Measurements from ENCODE around the gene NOCT. TPM values are rescaled to one million over a fixed set of nuclear protein-coding genes. Genes with fewer than 3 reads are reported as not detected.

NOCT gene
- 7.2 TPM for polyA plus RNA-seq (2012; ENCODE audit: missing spikeins)

GRCh38 chr4:139015269-139015947 lies at the start of gene NOCT:
Gene NOCT (plus strand): TSS chr4:139015781. CDS start chr4:139015982, 201 bp downstream.
- TF ChIP-seq TAF1 (IDR thresholded peaks at IDR 0.05; ENCODE audit: borderline replicate concordance, low read depth, low read length) (peak; percentile 98), POLR2A (IDR thresholded peaks at IDR 0.05; ENCODE audit: low read depth, low read length) (peak; percentile 99), POLR2AphosphoS5 (IDR thresholded peaks at IDR 0.05; ENCODE audit: low read depth, low read length) (peak; percentile 98)
- DNase-seq (ENCODE audit: insufficient read length), result peak; percentile 86
- peak; percentile 96 for FAIRE-seq

GRCh38 chr4:138967313-138967712 lies 48.3 kb upstream of the NOCT start:
- FAIRE-seq (no peak), DNase-seq (ENCODE audit: insufficient read length) (no peak)
- no peak for TF ChIP-seq TAF1 (IDR thresholded peaks at IDR 0.05; ENCODE audit: borderline replicate concordance, low read depth, low read length)
- TF ChIP-seq POLR2A (IDR thresholded peaks at IDR 0.05; ENCODE audit: low read depth, low read length), result no peak
- no peak for TF ChIP-seq POLR2AphosphoS5 (IDR thresholded peaks at IDR 0.05; ENCODE audit: low read depth, low read length)

DNA sequence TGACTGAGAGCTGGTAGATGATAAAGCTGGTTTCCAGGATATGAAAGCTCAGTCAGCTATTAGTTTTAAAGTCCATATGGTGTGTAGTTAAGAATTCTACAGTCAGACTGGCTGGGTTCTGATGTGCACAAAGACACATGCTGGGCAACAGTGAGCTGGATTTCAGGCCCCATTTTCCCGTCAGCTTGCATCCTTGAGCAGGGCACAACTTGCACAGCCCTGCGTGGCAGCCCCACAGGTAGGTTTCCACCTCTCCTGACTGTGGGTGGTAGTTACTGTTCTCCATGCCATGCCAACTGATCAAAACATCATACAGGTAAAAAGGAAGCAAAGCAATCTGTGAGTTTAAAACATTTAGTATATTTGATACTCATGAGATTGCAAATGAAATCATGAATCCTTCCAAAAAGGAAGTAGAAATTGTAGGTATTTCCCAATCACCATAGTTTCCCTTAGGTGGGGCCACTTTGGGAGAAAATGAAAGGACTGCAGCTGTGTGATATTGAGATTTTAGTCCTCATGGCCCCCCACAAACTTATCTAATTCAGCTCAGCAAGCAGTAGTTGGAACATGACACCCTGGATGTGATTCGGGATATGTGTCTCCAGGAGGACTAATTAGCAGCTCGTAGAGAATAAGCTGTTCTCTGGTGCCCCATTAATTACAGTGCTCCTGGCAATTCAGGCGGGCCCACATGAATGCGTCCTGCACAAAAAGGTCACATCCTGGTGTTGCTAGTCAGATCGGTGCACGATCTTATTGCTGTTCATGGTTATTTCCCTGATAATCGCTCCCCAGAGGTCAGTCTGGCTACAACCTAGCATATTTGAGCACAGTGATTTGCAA lies 42.4 kb upstream of the NOCT start:
- TF ChIP-seq POLR2AphosphoS5 (IDR thresholded peaks at IDR 0.05; ENCODE audit: low read depth, low read length) (no peak), POLR2A (IDR thresholded peaks at IDR 0.05; ENCODE audit: low read depth, low read length) (no peak), TAF1 (IDR thresholded peaks at IDR 0.05; ENCODE audit: borderline replicate concordance, low read depth, low read length) (no peak)
- DNase-seq (ENCODE audit: insufficient read length) (no peak), FAIRE-seq (peak; percentile 53)

DNA sequence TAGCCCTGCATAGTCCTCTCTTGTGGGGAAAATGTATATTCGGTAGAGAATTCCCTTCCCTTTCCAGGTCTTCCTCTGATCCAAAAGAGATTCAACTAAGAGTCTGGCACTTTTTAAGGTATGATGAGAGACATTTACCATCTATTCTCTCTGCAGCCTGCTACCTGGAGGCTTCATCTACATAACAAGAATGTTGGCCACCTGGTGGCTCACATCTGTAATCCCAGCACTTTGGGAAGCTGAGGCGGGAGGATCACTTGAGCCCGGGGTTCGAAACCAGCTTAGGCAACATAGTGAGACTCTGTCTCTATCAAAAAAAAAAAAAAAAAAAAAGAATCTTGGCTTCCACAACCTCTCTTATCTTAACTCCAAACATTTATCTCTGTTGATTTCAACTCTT lies 40.4 kb upstream of the NOCT start:
- DNase-seq (ENCODE audit: insufficient read length), result no peak
- TF ChIP-seq TAF1 (IDR thresholded peaks at IDR 0.05; ENCODE audit: borderline replicate concordance, low read depth, low read length) (no peak), POLR2A (IDR thresholded peaks at IDR 0.05; ENCODE audit: low read depth, low read length) (no peak), POLR2AphosphoS5 (IDR thresholded peaks at IDR 0.05; ENCODE audit: low read depth, low read length) (no peak)
- no peak for FAIRE-seq

- no peak for DNase-seq (ENCODE audit: insufficient read length)
- TF ChIP-seq POLR2AphosphoS5 (IDR thresholded peaks at IDR 0.05; ENCODE audit: low read depth, low read length), result no peak
- TF ChIP-seq TAF1 (IDR thresholded peaks at IDR 0.05; ENCODE audit: borderline replicate concordance, low read depth, low read length), result no peak
- TF ChIP-seq POLR2A (IDR thresholded peaks at IDR 0.05; ENCODE audit: low read depth, low read length), result no peak
- no peak for FAIRE-seq
These were observed 39.1 kb upstream of the NOCT start for GRCh38 chr4:138976526-138976925.

DNA sequence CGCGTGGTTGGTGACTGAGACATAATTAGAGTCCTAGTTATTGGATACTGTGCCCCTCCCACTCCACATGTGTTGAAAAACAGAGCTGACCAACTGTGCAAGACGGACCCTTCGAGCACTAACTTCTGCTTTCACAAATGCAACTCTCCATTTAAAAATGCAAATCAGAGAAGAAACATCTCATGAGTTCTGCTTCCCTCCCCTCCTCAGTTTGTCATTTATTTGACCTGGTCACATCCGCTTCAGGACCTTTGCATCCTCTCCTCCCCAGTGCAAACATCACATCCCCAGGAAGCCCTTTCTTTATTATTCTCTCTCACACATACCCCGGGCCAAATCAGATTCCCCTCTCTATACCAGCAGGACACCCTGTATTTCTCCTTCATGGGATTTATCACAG lies 38.1 kb upstream of the NOCT start:
- DNase-seq (ENCODE audit: insufficient read length), result no peak
- peak; percentile 74 for FAIRE-seq
- TF ChIP-seq TAF1 (IDR thresholded peaks at IDR 0.05; ENCODE audit: borderline replicate concordance, low read depth, low read length) (no peak), POLR2AphosphoS5 (IDR thresholded peaks at IDR 0.05; ENCODE audit: low read depth, low read length) (no peak), POLR2A (IDR thresholded peaks at IDR 0.05; ENCODE audit: low read depth, low read length) (no peak)

- DNase-seq (ENCODE audit: insufficient read length) (no peak), FAIRE-seq (no peak)
- TF ChIP-seq TAF1 (IDR thresholded peaks at IDR 0.05; ENCODE audit: borderline replicate concordance, low read depth, low read length) (no peak), POLR2AphosphoS5 (IDR thresholded peaks at IDR 0.05; ENCODE audit: low read depth, low read length) (no peak), POLR2A (IDR thresholded peaks at IDR 0.05; ENCODE audit: low read depth, low read length) (no peak)
These were observed 37.5 kb upstream of the NOCT start for GRCh38 chr4:138978028-138978585.

DNA sequence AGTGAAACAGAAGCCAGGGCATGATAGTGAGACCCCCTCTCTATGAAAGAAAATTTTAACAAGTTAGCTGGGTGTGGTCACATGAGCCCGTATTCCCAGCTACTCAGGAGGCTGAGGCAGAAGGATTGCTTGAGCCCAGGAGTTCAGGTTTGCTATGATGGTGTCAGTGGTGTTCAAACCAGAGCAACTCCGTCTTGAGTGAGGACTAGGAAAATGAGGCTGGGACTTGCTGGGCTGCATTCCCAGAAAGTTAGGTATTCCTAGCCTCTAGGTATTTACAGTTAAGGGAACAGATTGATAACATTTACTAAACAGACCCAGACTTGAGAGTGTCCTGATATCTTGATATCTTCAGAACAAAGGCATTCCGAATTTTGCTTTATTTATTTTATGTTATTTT lies 37.0 kb upstream of the NOCT start:
- DNase-seq (ENCODE audit: insufficient read length) (no peak), FAIRE-seq (no peak)
- no peak for TF ChIP-seq TAF1 (IDR thresholded peaks at IDR 0.05; ENCODE audit: borderline replicate concordance, low read depth, low read length)
- no peak for TF ChIP-seq POLR2A (IDR thresholded peaks at IDR 0.05; ENCODE audit: low read depth, low read length)
- TF ChIP-seq POLR2AphosphoS5 (IDR thresholded peaks at IDR 0.05; ENCODE audit: low read depth, low read length), result no peak

- no peak for FAIRE-seq
- TF ChIP-seq POLR2A (IDR thresholded peaks at IDR 0.05; ENCODE audit: low read depth, low read length), result no peak
- TF ChIP-seq POLR2AphosphoS5 (IDR thresholded peaks at IDR 0.05; ENCODE audit: low read depth, low read length), result no peak
- no peak for TF ChIP-seq TAF1 (IDR thresholded peaks at IDR 0.05; ENCODE audit: borderline replicate concordance, low read depth, low read length)
- no peak for DNase-seq (ENCODE audit: insufficient read length)
These were observed 35.8 kb upstream of the NOCT start for GRCh38 chr4:138979742-138980141.

DNA sequence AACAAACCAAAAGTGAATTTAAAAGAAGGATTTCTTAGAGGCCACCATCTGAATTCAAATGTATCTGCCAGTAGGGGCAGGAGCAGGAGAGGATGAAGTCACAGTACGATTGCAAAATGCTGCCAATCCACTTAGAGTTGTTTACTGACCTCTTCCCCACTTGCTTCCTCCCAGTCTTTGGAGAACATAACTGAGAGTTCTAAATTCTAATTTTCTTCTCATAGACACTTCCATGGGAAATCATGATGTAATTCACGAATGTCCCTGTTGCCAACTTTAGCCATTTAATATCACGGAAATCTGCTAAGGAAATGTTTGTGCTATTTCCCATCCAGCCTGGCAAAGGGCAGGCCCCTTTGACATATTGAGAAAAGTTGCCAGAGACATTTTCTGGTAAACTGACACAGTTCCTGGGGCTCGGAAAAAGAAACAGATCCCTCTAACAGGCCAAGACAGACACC lies 33.6 kb upstream of the NOCT start:
- FAIRE-seq (no peak), DNase-seq (ENCODE audit: insufficient read length) (no peak)
- TF ChIP-seq POLR2AphosphoS5 (IDR thresholded peaks at IDR 0.05; ENCODE audit: low read depth, low read length) (no peak), POLR2A (IDR thresholded peaks at IDR 0.05; ENCODE audit: low read depth, low read length) (no peak), TAF1 (IDR thresholded peaks at IDR 0.05; ENCODE audit: borderline replicate concordance, low read depth, low read length) (no peak)

- DNase-seq (ENCODE audit: insufficient read length), result no peak
- FAIRE-seq, result no peak
- TF ChIP-seq TAF1 (IDR thresholded peaks at IDR 0.05; ENCODE audit: borderline replicate concordance, low read depth, low read length), result no peak
These were observed 32.8 kb upstream of the NOCT start for GRCh38 chr4:138982754-138983153.
